ENCODE results near the gene B3GAT3.
"Not testable (repeated sequence)": the region's sequence is repeated elsewhere in the genome, so short reads cannot be mapped to it uniquely, and the experiment has no call there.

The B3GAT3 gene

GRCh38 chr11:62664405-62665074 lies 42.8 kb upstream of the B3GAT3 start:
- H4K20me1 ChIP-seq: peaks cover 0 to 46% (median 27%) of the 10 kb centered on the region in 11 experiments; a peak in 19 of 22 replicates
- peak overlapping the region; percentile 83 to 98 (median 90) for H3K9ac ChIP-seq
- peaks cover 26 to 66% (median 54%) of the 10 kb centered on the region in 11 experiments for H3K36me3 ChIP-seq
- peaks cover 30 to 56% (median 53%) of the 10 kb centered on the region in 10 experiments for H3K4me1 ChIP-seq
- H3K4me3 ChIP-seq: peak overlapping the region; percentile 68 to 94 (median 83)
- no peaks in the 10 kb centered on the region for H3K27me3 ChIP-seq
- H3K27ac ChIP-seq: peak overlapping the region; percentile 63 to 94 (median 87)
- TF ChIP-seq Cebpa-rat (IDR thresholded peaks at IDR 0.05): no peak
- peak overlapping the region; percentile 57 to 100 (median 77) for H3K4me2 ChIP-seq
- no peaks in the 10 kb centered on the region for H3K9me3 ChIP-seq (replicated peaks in 1 of 11)

GRCh38 chr11:62656796-62657429 lies 35.1 kb upstream of the B3GAT3 start:
- Histone ChIP-seq H3K4me1 (peaks cover 6 to 14% (median 13%) of the 10 kb centered on the region in 10 experiments), H3K4me2 (no peak overlapping the region), H3K36me3 (peaks cover 0 to 17% (median 15%) of the 10 kb centered on the region in 11 experiments; a peak in 18 of 22 replicates), H3K9ac (no peak overlapping the region), H4K20me1 (peaks cover 0 to 8% (median 0%) of the 10 kb centered on the region in 11 experiments; a peak in 3 of 22 replicates), H3K9me3 (replicated peaks in 1 of 11) (no peaks in the 10 kb centered on the region), H3K27ac (no peak overlapping the region), H3K4me3 (no peak overlapping the region), H3K27me3 (no peaks in the 10 kb centered on the region)
- 0 out of 22 replicates have a peak, but pooled peaks of 1 of the 11 experiments have one; percentile 15 for TF ChIP-seq Cebpa-rat (IDR thresholded peaks at IDR 0.05)

- Histone ChIP-seq H3K4me2 (peak overlapping the region in 10 of 11 experiments; percentile 51 to 98 (median 92); a peak in 15 of 22 replicates), H3K36me3 (peaks cover 6 to 24% (median 14%) of the 10 kb centered on the region in 11 experiments), H3K9me3 (replicated peaks in 1 of 11) (no peaks in the 10 kb centered on the region), H3K27ac (peak overlapping the region in 8 of 11 experiments; percentile 17 to 93 (median 86); a peak in 12 of 22 replicates), H3K27me3 (no peaks in the 10 kb centered on the region), H3K9ac (peak overlapping the region in 5 of 11 experiments; percentile 0 to 97 (median 31); a peak in 3 of 22 replicates), H4K20me1 (peaks cover 0 to 19% (median 6%) of the 10 kb centered on the region in 11 experiments; a peak in 7 of 22 replicates), H3K4me3 (no peak overlapping the region), H3K4me1 (peaks cover 23 to 30% (median 26%) of the 10 kb centered on the region in 10 experiments)
- no peak for TF ChIP-seq Cebpa-rat (IDR thresholded peaks at IDR 0.05)
These were observed 32.5 kb upstream of the B3GAT3 start for GRCh38 chr11:62654297-62654696.

GRCh38 chr11:62652161-62653006 lies 30.6 kb upstream of the B3GAT3 start:
- Histone ChIP-seq H3K27me3 (no peaks in the 10 kb centered on the region), H3K9me3 (replicated peaks in 1 of 11) (no peaks in the 10 kb centered on the region), H3K36me3 (peaks cover 25 to 43% (median 33%) of the 10 kb centered on the region in 11 experiments), H4K20me1 (peaks cover 0 to 37% (median 22%) of the 10 kb centered on the region in 11 experiments; a peak in 18 of 22 replicates), H3K4me3 (peak overlapping the region; percentile 72 to 97 (median 91)), H3K4me2 (peak overlapping the region; percentile 85 to 98 (median 93)), H3K27ac (peak overlapping the region; percentile 81 to 96 (median 92)), H3K4me1 (peaks cover 29 to 45% (median 38%) of the 10 kb centered on the region in 10 experiments), H3K9ac (peak overlapping the region; percentile 92 to 99 (median 96))
- no peak for TF ChIP-seq Cebpa-rat (IDR thresholded peaks at IDR 0.05)

GRCh38 chr11:62650283-62650682 lies 28.5 kb upstream of the B3GAT3 start:
- 0 out of 22 replicates have a peak overlapping the region, but pooled peaks of 4 of the 11 experiments have one; percentile 4 to 92 (median 31) for H3K9ac ChIP-seq
- H3K27ac ChIP-seq; H3K4me3 ChIP-seq; H3K9me3 ChIP-seq (replicated peaks in 1 of 11); H3K4me2 ChIP-seq; H3K27me3 ChIP-seq: not testable (repeated sequence)
- H3K4me1 ChIP-seq: peaks cover 41 to 56% (median 49%) of the 10 kb centered on the region in 10 experiments
- H3K36me3 ChIP-seq: peaks cover 26 to 48% (median 35%) of the 10 kb centered on the region in 11 experiments
- H4K20me1 ChIP-seq: peaks cover 5 to 49% (median 30%) of the 10 kb centered on the region in 11 experiments; a peak in 18 of 22 replicates

GRCh38 chr11:62649486-62649885 lies 27.7 kb upstream of the B3GAT3 start:
- H4K20me1 ChIP-seq: peaks cover 8 to 57% (median 35%) of the 10 kb centered on the region in 11 experiments; a peak in 19 of 22 replicates
- no peak overlapping the region; a peak in 1 of 22 replicates for H3K27ac ChIP-seq
- H3K9ac ChIP-seq: peak overlapping the region in 5 of 11 experiments; percentile 2 to 51 (median 27); a peak in 4 of 22 replicates

GRCh38 chr11:62648967-62649364 lies 27.2 kb upstream of the B3GAT3 start:
- H3K4me1 ChIP-seq: peaks cover 44 to 61% (median 52%) of the 10 kb centered on the region in 10 experiments
- H3K27ac ChIP-seq: peak overlapping the region in 1 of 11 experiments; percentile 7; a peak in 1 of 22 replicates
- H3K9me3 ChIP-seq (replicated peaks in 1 of 11): no peaks in the 10 kb centered on the region
- no peak overlapping the region for H3K4me2 ChIP-seq
- H3K36me3 ChIP-seq: peaks cover 34 to 60% (median 46%) of the 10 kb centered on the region in 11 experiments
- TF ChIP-seq Cebpa-rat (IDR thresholded peaks at IDR 0.05): no peak
- no peak overlapping the region for H3K4me3 ChIP-seq
- peak overlapping the region in 7 of 11 experiments; percentile 2 to 51 (median 39); a peak in 7 of 22 replicates for H3K9ac ChIP-seq
- H4K20me1 ChIP-seq: peaks cover 11 to 62% (median 38%) of the 10 kb centered on the region in 11 experiments; a peak in 19 of 22 replicates
- no peaks in the 10 kb centered on the region for H3K27me3 ChIP-seq

More at GRCh38 chr11:62649486-62649885, 27.7 kb upstream of the B3GAT3 start:
- Histone ChIP-seq H3K4me1 (peaks cover 47 to 62% (median 54%) of the 10 kb centered on the region in 10 experiments), H3K4me3 (no peak overlapping the region), H3K36me3 (peaks cover 28 to 55% (median 41%) of the 10 kb centered on the region in 11 experiments), H3K9me3 (replicated peaks in 1 of 11) (no peaks in the 10 kb centered on the region), H3K4me2 (no peak overlapping the region), H3K27me3 (no peaks in the 10 kb centered on the region)
- no peak for TF ChIP-seq Cebpa-rat (IDR thresholded peaks at IDR 0.05)
